ENCODE measurements around the gene RAB11FIP3. TPM values are rescaled to one million over a fixed set of nuclear protein-coding genes. Genes with fewer than 3 reads are reported as not detected.

Gene RAB11FIP3
- total and polyA plus RNA-seq, 2 of the 13 experiments (the other 11 are each of a cell fraction or from before 2014, with no cell fraction given): 34.3 to 57.6 TPM

- no peak; the same call in 1 of the 2 replicates for TF ChIP-seq TBX2 (CRISPR knock-in tag; IDR thresholded peaks at IDR 0.05; ENCODE audit: borderline replicate concordance)
- TF ChIP-seq JUN (CRISPR knock-in tag; IDR thresholded peaks at IDR 0.05): no peak
- TF ChIP-seq, protein P1, sequence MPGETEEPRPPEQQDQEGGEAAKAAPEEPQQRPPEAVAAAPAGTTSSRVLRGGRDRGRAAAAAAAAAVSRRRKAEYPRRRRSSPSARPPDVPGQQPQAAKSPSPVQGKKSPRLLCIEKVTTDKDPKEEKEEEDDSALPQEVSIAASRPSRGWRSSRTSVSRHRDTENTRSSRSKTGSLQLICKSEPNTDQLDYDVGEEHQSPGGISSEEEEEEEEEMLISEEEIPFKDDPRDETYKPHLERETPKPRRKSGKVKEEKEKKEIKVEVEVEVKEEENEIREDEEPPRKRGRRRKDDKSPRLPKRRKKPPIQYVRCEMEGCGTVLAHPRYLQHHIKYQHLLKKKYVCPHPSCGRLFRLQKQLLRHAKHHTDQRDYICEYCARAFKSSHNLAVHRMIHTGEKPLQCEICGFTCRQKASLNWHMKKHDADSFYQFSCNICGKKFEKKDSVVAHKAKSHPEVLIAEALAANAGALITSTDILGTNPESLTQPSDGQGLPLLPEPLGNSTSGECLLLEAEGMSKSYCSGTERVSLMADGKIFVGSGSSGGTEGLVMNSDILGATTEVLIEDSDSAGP (CRISPR knock-in tag; IDR thresholded peaks at IDR 0.05; ENCODE audit: borderline replicate concordance): peak; percentile 46; the same call in 1 of the 2 replicates
- no peak for TF ChIP-seq HNRNPH1 (optimal IDR thresholded peaks at IDR 0.05; ENCODE audit: low read depth, low read length)
- no peak for TF ChIP-seq ZNF121 (CRISPR knock-in tag; IDR thresholded peaks at IDR 0.05)
- TF ChIP-seq, protein P2, sequence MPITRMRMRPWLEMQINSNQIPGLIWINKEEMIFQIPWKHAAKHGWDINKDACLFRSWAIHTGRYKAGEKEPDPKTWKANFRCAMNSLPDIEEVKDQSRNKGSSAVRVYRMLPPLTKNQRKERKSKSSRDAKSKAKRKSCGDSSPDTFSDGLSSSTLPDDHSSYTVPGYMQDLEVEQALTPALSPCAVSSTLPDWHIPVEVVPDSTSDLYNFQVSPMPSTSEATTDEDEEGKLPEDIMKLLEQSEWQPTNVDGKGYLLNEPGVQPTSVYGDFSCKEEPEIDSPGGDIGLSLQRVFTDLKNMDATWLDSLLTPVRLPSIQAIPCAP (CRISPR knock-in tag; IDR thresholded peaks at IDR 0.05; ENCODE audit: low read depth): no peak
- TF ChIP-seq ZNF260 (CRISPR knock-in tag; IDR thresholded peaks at IDR 0.05; ENCODE audit: borderline replicate concordance, low read depth): no peak
- TF ChIP-seq ZNF501 (CRISPR knock-in tag; IDR thresholded peaks at IDR 0.05): peak; percentile 62; the same call in 1 of the 2 replicates
- TF ChIP-seq MLLT10 (CRISPR knock-in tag; IDR thresholded peaks at IDR 0.05): no peak
- 0 out of 2 replicates have a peak, but pooled peaks have one; percentile 23 for TF ChIP-seq GLI4 (CRISPR knock-in tag; IDR thresholded peaks at IDR 0.05; ENCODE audit: borderline replicate concordance)
- TF ChIP-seq ZMYM3 (CRISPR knock-in tag; IDR thresholded peaks at IDR 0.05): 0 out of 2 replicates have a peak, but pooled peaks have one; percentile 13
- TF ChIP-seq, protein P3, sequence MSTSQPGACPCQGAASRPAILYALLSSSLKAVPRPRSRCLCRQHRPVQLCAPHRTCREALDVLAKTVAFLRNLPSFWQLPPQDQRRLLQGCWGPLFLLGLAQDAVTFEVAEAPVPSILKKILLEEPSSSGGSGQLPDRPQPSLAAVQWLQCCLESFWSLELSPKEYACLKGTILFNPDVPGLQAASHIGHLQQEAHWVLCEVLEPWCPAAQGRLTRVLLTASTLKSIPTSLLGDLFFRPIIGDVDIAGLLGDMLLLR (CRISPR knock-in tag; IDR thresholded peaks at IDR 0.05): no peak
- TF ChIP-seq, protein P4, sequence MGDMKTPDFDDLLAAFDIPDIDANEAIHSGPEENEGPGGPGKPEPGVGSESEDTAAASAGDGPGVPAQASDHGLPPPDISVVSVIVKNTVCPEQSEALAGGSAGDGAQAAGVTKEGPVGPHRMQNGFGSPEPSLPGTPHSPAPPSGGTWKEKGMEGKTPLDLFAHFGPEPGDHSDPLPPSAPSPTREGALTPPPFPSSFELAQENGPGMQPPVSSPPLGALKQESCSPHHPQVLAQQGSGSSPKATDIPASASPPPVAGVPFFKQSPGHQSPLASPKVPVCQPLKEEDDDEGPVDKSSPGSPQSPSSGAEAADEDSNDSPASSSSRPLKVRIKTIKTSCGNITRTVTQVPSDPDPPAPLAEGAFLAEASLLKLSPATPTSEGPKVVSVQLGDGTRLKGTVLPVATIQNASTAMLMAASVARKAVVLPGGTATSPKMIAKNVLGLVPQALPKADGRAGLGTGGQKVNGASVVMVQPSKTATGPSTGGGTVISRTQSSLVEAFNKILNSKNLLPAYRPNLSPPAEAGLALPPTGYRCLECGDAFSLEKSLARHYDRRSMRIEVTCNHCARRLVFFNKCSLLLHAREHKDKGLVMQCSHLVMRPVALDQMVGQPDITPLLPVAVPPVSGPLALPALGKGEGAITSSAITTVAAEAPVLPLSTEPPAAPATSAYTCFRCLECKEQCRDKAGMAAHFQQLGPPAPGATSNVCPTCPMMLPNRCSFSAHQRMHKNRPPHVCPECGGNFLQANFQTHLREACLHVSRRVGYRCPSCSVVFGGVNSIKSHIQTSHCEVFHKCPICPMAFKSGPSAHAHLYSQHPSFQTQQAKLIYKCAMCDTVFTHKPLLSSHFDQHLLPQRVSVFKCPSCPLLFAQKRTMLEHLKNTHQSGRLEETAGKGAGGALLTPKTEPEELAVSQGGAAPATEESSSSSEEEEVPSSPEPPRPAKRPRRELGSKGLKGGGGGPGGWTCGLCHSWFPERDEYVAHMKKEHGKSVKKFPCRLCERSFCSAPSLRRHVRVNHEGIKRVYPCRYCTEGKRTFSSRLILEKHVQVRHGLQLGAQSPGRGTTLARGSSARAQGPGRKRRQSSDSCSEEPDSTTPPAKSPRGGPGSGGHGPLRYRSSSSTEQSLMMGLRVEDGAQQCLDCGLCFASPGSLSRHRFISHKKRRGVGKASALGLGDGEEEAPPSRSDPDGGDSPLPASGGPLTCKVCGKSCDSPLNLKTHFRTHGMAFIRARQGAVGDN (CRISPR knock-in tag; IDR thresholded peaks at IDR 0.05): peak; percentile 83
- no peak for TF ChIP-seq HNF1A (IDR thresholded peaks at IDR 0.05; ENCODE audit: low read depth)
- TF ChIP-seq HNF1A (CRISPR knock-in tag; IDR thresholded peaks at IDR 0.05; ENCODE audit: borderline replicate concordance): peak; percentile 13; the same call in 1 of the 2 replicates
These were observed 108.1 kb downstream of the RAB11FIP3 start (continued) for GRCh38 chr16:533391-534123.
